CD4-positive, alpha-beta T cell treated with Interleukin-2 at 100 ng/mL for 4 hours (primary cell): ENCODE results near the gene GAPDHS.
A peak's percentile ranks its signal among the peaks of the same experiment; 100 is the strongest.

Experiments
- DNase-seq: peaks from one replicate; pipeline ENCODE4 v3.0.0-alpha.2; 2020; ENCODE audit warnings: low spot score

GAPDHS gene

GRCh38 chr19:35533201-35533821 is at the start of gene GAPDHS:
Gene GAPDHS (plus strand): TSS chr19:35533456. CDS start chr19:35533528, 72 bp downstream.
- no peak for DNase-seq

GRCh38 chr19:35484252-35485036 is 48.8 kb upstream of the GAPDHS start:
- DNase-seq, result no peak

GRCh38 chr19:35486268-35486708 is 47.0 kb upstream of the GAPDHS start:
- DNase-seq, result no peak

- no peak for DNase-seq
These were observed 45.5 kb upstream of the GAPDHS start for GRCh38 chr19:35487656-35488182.

GRCh38 chr19:35488677-35489076 is 44.6 kb upstream of the GAPDHS start:
- DNase-seq, result no peak

- no peak for DNase-seq
These were observed 42.9 kb upstream of the GAPDHS start, which contains the start of gene KRTDAP for GRCh38 chr19:35490364-35490763. Gene KRTDAP (minus strand): TSS chr19:35490464. CDS start chr19:35490442, 22 bp downstream.

- no peak for DNase-seq
These were observed 41.4 kb upstream of the GAPDHS start for GRCh38 chr19:35491836-35492360.

GRCh38 chr19:35493971-35494370 is 39.3 kb upstream of the GAPDHS start:
- no peak for DNase-seq

GRCh38 chr19:35495107-35496064 is 37.9 kb upstream of the GAPDHS start:
- peak; percentile 68 for DNase-seq

GRCh38 chr19:35497406-35497805 is 35.9 kb upstream of the GAPDHS start:
- no peak for DNase-seq

- no peak for DNase-seq
These were observed 35.0 kb upstream of the GAPDHS start for GRCh38 chr19:35498220-35498619.

GRCh38 chr19:35498984-35499527 is 34.2 kb upstream of the GAPDHS start:
- DNase-seq, result no peak

- no peak for DNase-seq
These were observed 32.6 kb upstream of the GAPDHS start for GRCh38 chr19:35500611-35501010.

- no peak for DNase-seq
These were observed 31.6 kb upstream of the GAPDHS start for GRCh38 chr19:35501684-35502083.

GRCh38 chr19:35502751-35503150 is 30.5 kb upstream of the GAPDHS start:
- DNase-seq, result no peak

- DNase-seq, result no peak
These were observed 27.2 kb upstream of the GAPDHS start for GRCh38 chr19:35506011-35506410.

GRCh38 chr19:35507561-35507960 is 25.7 kb upstream of the GAPDHS start:
- DNase-seq, result no peak

GRCh38 chr19:35508129-35508528 is 25.1 kb upstream of the GAPDHS start:
- no peak for DNase-seq

- DNase-seq, result peak; percentile 43
These were observed 24.1 kb upstream of the GAPDHS start for GRCh38 chr19:35509018-35509652.

GRCh38 chr19:35509861-35510625 is 23.2 kb upstream of the GAPDHS start:
- DNase-seq, result peak; percentile 71
